ENCODE data around the gene XYLB.

Gene XYLB

DNA sequence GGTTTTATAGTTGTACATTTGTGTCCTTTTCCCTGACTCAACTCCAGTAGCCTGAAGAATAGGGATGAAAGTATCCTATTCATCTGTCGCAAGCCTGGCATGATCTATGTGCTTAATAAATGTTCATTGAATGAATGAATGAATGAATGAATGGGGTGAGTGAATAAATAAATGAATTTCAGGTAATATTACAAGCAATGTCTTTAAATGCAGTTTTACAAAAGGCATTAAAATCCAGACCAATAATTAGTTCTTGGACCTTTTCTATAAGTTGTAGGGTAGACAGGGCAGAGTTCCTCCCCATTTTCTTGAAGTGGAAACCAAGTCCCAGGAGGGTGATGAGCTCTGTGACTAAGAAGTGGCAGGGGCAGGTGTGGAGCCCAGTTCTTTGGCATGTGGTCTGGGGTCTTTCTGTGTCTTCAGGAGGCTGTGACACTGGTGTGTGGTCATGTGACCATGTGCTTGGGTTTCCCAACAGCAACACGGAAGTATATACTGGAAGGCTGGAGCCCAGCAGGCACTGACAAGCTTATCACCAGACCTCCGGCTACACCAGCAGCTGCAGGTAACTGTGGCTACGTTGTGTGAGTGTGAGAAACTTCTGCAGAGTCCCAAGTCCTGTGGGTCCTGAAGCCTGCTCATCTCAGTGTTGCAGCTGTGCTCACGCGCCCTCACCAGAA, 18.3 kb downstream of the XYLB start:
- no peak for DNase-seq (ENCODE audit: low read depth)

DNA sequence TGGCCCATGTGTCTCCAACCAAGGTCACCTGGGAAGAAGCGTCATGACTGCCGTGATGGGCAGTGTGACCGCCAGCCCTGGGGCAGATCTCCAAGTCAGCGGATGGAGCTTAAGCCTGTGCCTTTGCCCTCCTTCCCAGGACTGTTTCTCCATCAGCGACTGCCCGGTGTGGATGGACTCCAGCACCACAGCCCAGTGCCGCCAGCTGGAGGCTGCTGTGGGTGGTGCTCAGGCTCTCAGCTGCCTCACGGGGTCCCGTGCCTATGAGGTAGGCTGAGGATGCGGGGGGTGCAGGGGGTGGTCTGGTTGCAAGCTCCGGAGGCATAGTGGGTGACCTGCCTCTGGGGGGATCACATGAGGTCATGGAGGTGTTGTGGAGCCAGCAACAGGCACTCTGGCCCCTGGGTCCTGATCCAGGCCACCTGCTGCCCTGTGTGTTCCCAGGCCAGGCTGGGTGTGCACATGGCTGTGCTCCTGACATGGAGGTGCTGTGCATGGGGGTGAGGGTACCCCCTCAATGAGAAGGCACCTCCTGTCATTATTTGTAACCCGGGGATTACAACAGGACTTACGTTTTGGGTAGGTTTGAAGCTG, 19.0 kb downstream of the XYLB start:
- DNase-seq (ENCODE audit: low read depth) = no peak

DNA sequence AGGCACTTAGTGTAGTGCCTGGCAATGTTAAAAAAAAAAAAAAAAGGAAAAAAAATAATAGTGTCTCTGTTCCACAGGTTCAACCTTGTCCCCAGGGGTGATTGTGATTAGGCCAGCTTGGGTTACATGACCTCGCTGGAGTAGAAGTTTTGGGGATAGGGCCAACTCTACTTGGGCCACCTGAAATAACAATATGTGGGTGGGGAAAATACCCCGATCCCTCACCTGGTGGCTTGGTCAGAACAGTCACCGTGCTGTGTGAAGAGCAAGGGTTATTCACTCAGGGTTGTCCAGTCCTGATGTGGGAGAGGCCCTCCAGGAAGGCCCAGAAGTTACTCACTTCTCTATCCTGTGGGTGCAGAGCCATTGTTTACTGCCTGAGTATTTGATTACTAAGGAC, 19.5 kb downstream of the XYLB start:
- DNase-seq (ENCODE audit: low read depth) = no peak

DNA sequence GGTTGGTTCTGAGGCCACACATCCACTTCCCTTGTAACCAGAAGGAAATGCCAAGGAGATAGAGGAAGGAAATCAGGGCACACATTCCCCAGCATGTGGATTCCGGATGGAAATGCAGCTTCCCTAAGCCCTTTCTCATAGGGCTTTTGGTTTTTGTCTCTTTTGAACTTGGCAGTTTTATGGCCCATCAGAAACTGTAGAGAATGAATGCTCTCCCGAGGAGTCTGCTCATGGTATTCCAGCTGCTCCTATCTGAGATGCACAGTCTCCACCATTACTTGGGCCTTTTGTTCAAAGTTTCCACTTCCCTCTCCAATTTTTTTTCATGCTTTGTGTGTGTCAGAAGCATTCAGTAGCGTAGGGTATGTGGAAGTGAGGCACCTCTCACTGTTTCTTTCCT, 21.2 kb downstream of the XYLB start:
- DNase-seq (ENCODE audit: low read depth) = no peak

DNA sequence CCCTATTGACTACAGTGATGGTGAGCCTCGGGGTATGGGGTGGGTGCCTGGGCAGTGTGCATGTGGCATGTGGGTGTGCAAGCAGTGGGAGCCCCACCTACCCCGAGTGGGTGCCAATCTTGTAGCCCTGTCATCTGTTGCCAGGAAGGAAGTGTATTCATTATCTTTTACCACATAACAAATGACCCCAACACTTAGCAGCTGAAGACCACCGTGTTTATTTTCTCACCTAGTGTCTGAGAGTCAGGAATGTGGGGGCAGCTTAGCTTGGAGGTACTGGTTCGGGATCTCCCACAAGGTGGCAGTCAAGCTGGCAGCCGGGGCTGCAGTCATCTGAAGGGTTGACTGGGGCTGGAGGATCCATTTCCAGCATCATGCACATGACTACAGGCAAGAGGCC, 21.7 kb downstream of the XYLB start:
- no peak for DNase-seq (ENCODE audit: low read depth)

DNA sequence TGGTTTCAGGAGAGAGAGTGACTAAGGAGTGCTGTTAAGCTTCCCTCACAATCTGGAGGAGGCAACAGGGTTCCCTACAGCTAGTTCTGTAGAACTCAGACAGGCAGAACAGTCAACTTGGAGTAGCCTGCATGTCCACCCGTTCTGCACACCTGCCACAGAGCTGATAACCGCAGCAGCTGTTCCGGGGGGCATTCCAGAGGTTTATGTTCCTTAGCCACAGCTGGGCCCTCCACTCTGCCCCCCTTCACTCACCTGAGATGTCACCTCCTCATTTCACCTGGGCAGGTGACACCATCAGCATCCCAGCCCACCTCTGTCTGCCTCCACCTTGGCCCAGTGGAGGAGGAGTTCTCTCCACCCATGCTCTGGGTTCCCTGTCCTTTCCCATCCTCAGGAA, 22.6 kb downstream of the XYLB start:
- no peak for DNase-seq (ENCODE audit: low read depth)

DNA sequence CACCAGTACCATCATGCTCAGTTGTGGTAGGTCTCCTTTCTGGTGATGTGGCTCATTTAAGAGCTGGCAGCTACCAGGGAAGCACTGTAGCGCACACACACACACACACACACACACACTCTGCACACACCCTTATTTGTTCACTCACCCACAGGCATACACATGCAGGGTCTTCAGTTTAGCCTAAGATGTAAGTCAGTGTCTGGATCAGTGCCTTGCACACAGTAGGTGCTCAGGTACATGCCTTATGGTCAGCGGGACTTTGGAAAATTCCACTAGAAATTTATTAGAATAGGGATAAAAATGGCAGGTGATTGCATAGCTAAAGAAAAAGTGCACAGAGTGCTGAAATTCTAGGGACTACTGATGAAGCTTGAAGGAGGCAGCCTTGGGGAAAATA, 23.6 kb downstream of the XYLB start:
- no peak for DNase-seq (ENCODE audit: low read depth)

DNA sequence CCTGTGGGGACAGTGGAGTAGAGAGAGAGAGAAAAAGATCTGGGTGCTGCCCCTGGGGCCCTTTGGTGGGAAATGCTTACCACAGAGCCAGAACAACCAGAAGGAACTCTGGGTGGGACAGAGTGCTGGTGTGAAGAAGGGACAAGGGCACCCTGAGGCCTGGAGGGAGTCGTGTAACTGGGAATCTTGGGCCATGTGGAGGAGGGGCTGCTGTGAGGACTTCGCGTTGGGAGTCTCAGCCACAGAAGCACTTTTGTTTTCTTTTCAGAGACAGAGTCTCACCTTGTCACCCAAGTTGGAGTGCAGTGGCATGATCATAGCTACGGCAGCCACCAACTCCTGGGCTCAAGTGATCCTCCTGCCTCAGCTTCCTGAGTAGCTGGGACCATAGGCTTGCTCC, 24.3 kb downstream of the XYLB start:
- no peak for DNase-seq (ENCODE audit: low read depth)

DNA sequence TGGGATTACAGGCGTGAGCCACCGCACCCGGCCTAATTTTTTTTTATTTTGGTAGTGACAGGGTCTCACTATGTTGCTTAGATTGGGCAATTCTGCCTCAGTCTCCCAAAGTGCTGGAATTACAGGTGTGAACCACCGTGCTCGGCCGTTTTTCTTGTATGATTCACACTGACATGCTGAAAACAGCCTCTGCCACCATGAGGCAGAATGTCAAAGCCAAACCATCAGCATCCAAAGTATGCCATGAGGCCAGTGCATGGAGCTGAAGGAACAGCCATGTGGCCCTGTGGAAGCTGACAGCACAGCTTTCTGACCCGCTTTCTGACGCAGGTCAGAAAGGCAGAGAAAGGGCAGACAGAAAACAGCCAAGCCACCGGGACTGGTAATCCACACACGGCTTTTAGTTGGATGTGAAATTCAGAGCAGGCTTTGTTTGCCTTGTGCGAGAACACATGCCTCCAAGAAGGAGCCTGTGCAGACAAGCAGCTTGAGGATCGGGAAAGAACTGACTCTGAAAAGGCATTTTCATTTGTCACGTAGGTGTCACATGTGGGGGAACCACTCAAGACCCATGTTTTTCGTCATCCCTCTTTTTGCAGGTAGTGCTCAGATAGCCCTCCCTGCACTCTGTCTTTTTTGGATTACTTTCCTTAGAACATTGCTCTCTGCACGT, 25.1 kb downstream of the XYLB start:
- no peak for DNase-seq (ENCODE audit: low read depth)

DNA sequence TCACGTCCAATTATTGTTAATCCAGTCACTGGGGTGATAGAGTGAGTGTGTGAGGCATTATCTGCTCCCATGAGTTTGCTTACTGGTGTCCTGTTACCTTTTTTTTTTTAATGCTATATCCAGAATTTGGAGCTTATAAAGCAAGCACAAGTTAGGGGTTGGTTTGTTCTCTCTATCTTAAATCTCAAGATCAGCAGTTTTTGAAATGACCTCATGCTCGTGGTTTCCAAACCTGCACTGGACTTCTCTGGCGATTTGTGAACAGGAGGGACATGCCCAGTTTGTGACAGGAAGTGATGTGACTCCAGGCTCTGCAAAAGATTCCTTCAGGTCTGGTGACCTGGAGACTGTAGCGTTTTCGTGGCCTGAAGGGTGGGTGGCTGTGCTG, 25.6 kb downstream of the XYLB start:
- DNase-seq (ENCODE audit: low read depth) = no peak

DNA sequence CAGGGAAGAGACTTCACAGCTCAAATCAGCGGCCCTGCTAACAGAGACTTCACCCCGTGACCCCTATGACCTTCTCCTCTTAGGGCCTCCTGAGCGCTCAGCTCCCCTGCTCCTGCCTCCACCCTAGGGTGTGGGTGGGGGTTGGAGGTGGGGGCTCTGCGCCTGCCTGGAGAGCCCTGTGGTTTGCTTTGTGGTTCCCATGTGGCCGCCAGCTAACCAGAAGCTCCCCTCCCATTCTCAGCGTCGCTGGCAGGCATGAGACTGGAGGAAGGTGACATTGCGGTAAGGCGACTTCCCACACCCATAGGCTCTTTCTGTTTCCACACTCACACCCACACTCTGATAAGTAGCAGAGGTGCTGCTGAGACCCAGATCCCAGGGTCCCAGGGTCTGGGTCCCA, 27.6 kb downstream of the XYLB start:
- no peak for DNase-seq (ENCODE audit: low read depth)

DNA sequence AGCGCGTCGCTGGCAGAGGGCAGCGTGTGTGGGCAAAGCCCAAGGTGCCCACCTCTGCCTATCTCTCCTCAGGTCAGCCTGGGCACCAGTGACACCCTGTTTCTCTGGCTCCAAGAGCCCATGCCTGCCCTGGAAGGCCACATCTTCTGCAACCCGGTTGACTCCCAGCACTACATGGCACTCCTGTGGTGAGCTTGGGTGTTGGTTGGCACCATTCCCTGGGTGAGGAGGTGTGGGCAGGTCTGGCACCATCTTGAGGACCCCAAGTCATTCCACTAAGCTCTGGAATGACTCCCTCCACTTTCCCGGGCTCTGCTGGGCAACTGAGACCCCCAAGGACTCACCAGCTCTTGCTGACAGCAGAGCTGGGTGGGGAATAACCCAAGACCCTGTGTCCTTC, 28.5 kb downstream of the XYLB start:
- no peak for DNase-seq (ENCODE audit: low read depth)

DNA sequence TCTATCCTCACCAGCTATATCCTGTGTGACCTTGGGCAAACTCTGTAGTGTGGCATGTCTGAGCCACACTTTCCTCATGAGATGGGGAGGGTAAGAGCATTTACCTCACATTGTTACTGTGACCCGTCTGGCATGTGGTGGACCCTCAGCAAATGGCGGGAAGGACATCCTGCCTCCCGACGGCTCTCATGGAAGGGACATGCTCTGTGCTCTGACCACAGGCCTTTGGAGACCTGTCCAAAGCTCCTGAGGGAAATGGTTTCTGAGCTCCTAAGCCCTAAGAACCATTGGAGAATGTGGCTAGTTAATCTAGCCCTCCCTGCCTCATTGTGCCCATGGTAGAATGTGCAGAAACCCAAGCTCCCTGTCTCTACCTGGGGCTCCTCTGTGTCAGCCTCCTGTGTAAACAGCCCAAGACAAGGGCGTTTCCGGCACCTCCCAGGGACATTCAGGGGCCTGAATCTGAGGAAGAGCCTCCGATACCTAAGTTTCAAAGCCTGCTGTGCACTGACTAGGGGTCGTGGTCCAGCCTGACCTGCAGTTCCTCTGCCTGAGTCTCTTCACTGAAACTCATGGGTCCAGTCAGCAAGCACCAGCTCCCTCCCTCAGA, 29.0 kb downstream of the XYLB start:
- no peak for DNase-seq (ENCODE audit: low read depth)

DNA sequence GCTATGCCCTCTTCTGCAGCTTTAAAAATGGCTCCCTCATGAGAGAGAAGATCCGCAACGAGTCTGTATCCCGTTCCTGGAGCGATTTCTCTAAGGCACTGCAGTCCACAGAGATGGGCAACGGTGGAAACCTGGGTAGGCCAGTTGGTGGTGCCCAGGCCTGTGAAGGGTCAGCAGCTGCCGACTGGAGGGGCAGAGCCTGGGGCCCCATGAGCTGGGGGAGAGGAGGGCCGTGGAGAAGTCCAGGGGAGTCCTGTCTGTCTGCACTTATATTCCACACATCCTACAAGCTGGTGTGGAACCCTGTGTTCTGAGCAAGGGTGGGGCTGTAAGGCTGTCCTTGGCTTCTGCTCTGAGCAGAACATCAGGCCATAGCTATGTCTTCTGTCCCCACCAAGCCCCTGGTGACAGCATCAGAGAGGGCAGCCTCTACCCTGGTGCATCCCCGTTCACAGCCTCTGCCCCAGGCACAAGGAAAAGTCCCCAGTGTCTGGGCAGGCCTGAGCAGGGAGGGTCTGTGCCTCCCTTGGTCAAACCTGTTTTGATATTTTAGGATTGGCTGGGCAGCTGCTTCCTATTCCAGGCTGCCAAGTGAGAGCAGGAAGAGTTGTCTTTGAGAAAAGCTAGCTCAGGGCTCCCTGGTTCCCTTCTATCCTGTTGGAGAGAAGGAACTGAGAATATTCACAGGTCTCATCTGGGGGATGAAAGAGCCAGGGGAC, 29.7 kb downstream of the XYLB start:
- DNase-seq (ENCODE audit: low read depth) = no peak

DNA sequence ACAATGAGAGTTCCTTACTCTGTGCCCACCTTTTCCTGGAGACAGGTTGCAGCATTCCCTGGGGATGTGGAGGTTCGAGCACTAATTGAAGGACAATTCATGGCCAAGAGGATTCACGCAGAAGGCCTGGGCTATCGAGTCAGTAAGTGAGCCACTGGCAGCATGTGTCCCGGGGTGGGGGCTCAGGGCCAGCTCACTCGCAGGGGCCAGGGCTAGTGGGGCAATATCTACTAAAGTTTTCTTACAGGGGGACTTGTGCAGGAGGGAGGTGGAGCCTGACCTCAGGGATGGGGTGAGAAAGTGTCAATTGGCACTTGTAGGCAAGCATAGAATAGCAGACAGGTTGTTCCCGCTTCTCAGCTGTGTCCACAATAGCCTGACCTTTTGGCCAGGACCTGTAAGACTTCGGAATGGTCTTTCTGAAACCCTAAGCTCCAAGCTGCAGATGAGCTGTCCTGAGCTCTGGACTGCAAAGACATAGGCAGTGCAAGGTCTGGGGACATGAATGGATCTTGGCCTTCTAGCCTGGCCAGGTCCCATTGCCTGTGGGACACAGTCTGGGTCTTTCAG, 32.7 kb downstream of the XYLB start:
- no peak for DNase-seq (ENCODE audit: low read depth)

DNA sequence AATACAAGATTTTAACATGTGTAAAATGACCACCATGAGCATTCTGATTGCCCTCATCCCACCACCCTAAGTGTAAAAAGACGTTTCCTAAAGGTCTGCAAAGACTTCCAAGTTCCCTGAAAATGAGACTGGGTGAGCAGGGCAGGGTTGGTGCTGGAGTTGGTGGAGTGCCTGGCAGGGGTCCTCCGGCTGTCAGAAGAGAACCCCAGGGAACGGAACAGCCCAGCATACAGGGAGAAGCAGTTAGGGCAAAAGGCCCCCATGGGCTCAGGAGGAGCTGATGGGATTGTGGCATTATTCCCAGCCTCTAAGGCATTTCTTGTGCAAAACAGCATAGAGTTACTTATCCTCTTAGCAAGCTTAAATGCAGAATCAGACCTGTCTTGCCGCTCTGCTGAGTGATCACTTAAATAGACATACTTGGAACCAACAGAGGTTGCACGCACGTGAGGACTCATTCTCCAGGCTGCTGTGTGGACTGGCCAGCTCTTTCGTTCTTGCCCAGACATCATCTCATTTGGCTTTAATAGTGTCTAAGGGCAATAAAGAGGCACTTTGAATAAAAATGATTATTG, 36.0 kb downstream of the XYLB start:
- DNase-seq (ENCODE audit: low read depth) = no peak

DNA sequence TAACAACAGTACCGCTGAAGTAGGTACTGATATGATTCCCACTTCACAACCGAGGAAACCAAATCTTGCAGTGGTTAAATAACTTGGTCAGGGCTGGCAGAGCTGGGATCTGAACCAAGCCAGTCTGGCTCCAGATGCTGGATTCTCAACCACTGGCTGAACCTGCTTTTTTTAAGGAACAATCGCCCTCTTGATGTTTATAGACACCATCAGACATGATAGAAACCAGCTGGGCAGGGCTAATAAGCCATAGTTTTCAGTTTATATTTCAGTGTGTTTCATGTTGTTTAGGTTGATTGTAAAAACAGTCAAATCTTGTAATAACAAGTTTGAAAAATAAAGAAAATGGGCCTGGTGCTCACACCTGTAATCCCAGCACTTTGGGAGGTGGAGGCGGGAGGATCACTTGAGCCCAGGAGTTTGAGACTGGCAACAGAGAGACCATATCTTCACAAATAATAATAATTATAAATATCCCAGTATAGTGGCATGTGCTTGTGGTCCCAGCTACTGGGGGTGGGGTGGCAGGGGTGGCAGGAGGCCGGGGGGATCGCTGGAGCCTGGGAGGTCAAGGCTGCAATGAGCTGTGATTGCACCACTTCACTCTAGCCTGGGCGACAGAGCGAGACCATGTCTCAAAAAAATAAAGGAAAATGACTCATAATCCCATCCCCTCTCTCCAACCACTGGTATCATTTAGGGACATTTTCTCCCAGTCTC, 36.7 kb downstream of the XYLB start:
- DNase-seq (ENCODE audit: low read depth) = no peak

DNA sequence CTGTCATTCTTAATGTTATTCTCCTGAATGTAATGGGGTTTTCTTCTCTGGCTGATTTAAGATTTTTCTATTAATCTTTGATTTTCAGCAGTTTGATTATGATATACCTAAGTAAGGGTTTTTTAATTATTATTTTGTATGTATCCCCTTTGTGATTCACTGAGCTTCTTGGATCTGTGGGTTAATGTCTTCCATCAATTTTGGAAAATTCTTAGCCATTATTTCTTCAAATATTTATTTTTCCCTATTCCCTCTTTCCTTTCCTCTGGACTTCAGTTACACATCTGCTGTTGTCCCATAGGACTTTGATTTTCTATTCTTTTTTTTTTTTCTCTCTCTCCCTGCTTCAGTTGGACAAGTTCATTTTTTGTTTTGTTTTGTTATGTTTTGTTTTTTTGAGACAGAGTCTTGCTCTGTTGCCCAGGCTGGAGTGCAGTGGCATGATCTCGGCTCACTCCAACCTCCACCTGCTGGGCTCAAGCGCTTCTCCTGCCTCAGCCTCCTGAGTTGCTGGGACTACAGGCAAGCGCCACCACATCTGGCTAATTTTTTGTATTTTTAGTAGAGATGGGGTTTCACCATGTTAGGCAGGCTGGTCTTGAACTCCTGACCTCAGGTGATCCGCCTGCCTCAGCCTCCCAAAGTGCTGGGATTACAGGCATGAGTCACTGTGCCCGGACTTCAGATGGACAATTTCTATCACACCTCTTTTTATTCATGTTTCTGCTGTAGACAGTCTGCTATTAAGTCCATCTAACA, 40.6 kb downstream of the XYLB start:
- no peak for DNase-seq (ENCODE audit: low read depth)

DNA sequence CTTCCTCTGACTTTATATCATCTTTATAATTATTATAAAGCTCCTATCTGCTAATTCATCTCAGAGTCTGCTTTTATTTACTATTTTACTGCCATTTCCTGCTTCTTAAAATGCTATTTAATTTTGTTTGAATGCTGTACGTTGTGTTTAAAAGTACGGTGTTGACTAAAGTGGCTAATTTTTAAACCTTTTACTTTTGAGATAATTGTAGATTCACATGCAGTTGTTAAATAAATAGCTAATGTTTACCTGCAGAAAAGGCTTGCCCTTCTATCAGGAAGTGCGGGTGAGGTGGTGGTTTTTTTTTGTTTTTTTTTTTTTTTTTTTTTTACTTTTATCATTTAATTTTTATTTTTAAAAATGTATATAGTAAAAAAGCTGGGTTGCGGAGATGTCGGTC, 41.3 kb downstream of the XYLB start:
- no peak for DNase-seq (ENCODE audit: low read depth)

DNA sequence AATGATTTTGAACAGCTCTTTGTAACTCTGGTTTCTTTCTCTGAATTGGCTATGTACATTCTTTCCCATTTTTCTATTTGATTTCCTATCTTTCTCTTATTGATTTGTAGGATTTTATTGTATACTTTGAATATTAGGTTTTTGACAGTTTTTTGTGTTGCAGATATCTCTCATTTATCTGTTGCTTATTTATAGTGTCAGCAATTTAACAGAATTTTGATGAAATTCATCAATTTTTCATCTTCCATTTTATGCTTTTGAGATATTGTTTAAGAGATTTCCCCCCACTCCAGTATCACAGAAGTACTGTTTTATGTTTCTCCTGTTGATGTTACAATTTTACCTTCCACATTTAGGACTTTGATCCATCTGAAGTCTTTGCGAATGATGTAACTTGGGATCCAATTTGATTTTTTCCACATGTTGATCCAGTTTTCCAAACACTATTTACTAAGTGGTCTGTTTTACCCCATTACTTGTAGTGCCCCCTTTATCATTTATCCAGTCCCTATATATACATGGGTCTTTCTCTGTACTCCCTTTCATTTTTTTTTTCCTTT, 46.1 kb downstream of the XYLB start:
- DNase-seq (ENCODE audit: low read depth) = no peak

Data from fibroblast of the conjunctiva (primary cell).